Neuronal stem cell (in vitro differentiated cells): Measurements from ENCODE around the gene KIF26A.

ENCODE experiments used
- DNase-seq: peaks from one replicate; pipeline ENCODE4 v3.0.0-alpha.2; 2013; ENCODE audit warnings: low spot score
- H2AFZ ChIP-seq: one replicate; pipeline ENCODE4 v1.6.1; 2013; ENCODE audit warnings: mild to moderate bottlenecking, low read length, inconsistent platforms
- H2AK5ac ChIP-seq: 2 replicates; pipeline ENCODE4 v1.6.1; 2013; ENCODE audit warnings: low read depth, mild to moderate bottlenecking, inconsistent platforms, low read length, moderate library complexity, mixed read lengths
- H2BK120ac ChIP-seq: 2 replicates; pipeline ENCODE4 v1.6.1; 2013; ENCODE audit warnings: low read depth, mild to moderate bottlenecking, inconsistent platforms, low read length, moderate library complexity, mixed read lengths
- H2BK12ac ChIP-seq: one replicate; pipeline ENCODE4 v1.6.1; 2013; ENCODE audit warnings: low read length, inconsistent platforms
- H2BK15ac ChIP-seq: 2 replicates; pipeline ENCODE4 v1.6.1; 2013; ENCODE audit warnings: mild to moderate bottlenecking, low read length, inconsistent platforms, mixed read lengths
- H2BK5ac ChIP-seq: one replicate; pipeline ENCODE4 v1.6.1; 2013; ENCODE audit warnings: inconsistent platforms, mild to moderate bottlenecking, low read length, moderate library complexity
- H3K14ac ChIP-seq: one replicate; pipeline ENCODE4 v1.6.1; 2013; ENCODE audit warnings: low read length, inconsistent platforms
- H3K18ac ChIP-seq: 2 replicates; pipeline ENCODE4 v1.6.1; 2013; ENCODE audit warnings: low read length, inconsistent platforms
- H3K23ac ChIP-seq: 2 replicates; pipeline ENCODE4 v1.6.1; 2013; ENCODE audit warnings: low read depth, mild to moderate bottlenecking, mixed read lengths, low read length, inconsistent platforms; ENCODE audit not compliant: poor library complexity
- H3K27ac ChIP-seq: replicated peaks from 3 replicates; pipeline ENCODE4 v1.5.1; 2013; ENCODE audit warnings: low read length, inconsistent platforms
- H3K27me3 ChIP-seq, 3 experiments: 2 replicates each; pipeline ENCODE4 v1.6.1; 2013; ENCODE audit warnings: low read length in 3 of 3, mild to moderate bottlenecking in 2 of 3, inconsistent platforms in 1 of 3, low read depth in 1 of 3, mixed read lengths in 1 of 3, moderate library complexity in 1 of 3; ENCODE audit not compliant: control insufficient read depth in 3 of 3, insufficient read depth in 3 of 3
- H3K36me3 ChIP-seq, 2 donors: replicated peaks in 1 of 2; 2 replicates each; pipeline ENCODE4 v1.6.1; 2013; ENCODE audit warnings: low read length in 2 of 2; ENCODE audit not compliant: control insufficient read depth in 2 of 2, insufficient read depth in 2 of 2
- H3K4ac ChIP-seq: 2 replicates; pipeline ENCODE4 v1.6.1; 2013; ENCODE audit warnings: inconsistent platforms, mild to moderate bottlenecking, low read length, moderate library complexity
- H3K4me1 ChIP-seq, 2 donors: 1 replicate in 1 of 2; 2 replicates in 1 of 2; pipeline ENCODE4 v1.6.1; 2013; ENCODE audit warnings: low read length in 2 of 2, low read depth in 1 of 2; ENCODE audit not compliant: control insufficient read depth in 2 of 2, insufficient read depth in 1 of 2
- H3K4me2 ChIP-seq: one replicate; pipeline ENCODE4 v1.6.1; 2013; ENCODE audit warnings: mild to moderate bottlenecking, low read length, inconsistent platforms; ENCODE audit not compliant: insufficient read depth, poor library complexity, severe bottlenecking
- H3K4me3 ChIP-seq, 2 donors: 2 replicates each; pipeline ENCODE4 v1.5.1; 2013; ENCODE audit warnings: low read length in 2 of 2, mild to moderate bottlenecking in 2 of 2, inconsistent platforms in 1 of 2, moderate library complexity in 1 of 2
- H3K79me1 ChIP-seq: one replicate; pipeline ENCODE4 v1.6.1; 2013; ENCODE audit warnings: low read depth, mild to moderate bottlenecking, inconsistent platforms, low read length, moderate library complexity
- H3K9ac ChIP-seq: one replicate; pipeline ENCODE4 v1.6.1; 2013; ENCODE audit warnings: mild to moderate bottlenecking, low read depth, low read length, inconsistent platforms; ENCODE audit not compliant: poor library complexity
- H3K9me3 ChIP-seq, 2 donors: replicated peaks in 1 of 2; 2 replicates each; pipeline versions ENCODE3 to v1.6.1; 2013; ENCODE audit warnings: low read length in 2 of 2, mild to moderate bottlenecking in 2 of 2, inconsistent platforms in 1 of 2, low read depth in 1 of 2, mixed read lengths in 1 of 2, moderate library complexity in 1 of 2; ENCODE audit not compliant: control insufficient read depth in 2 of 2, insufficient read depth in 1 of 2
- H4K8ac ChIP-seq: one replicate; pipeline ENCODE4 v1.6.1; 2013; ENCODE audit warnings: low read depth, mild to moderate bottlenecking, inconsistent platforms, low read length, moderate library complexity
- H4K91ac ChIP-seq: one replicate; pipeline ENCODE4 v1.6.1; 2013; ENCODE audit warnings: low read length, low read depth, mild to moderate bottlenecking, inconsistent platforms; ENCODE audit not compliant: poor library complexity
- WGBS, 2 donors: extraction: QIAGEN DNeasy Blood & Tissue Kit; methylation state at CpG; one replicate each; pipeline ENCODE4 v1.1.7; 2013; ENCODE audit warnings: missing lambda C conversion rate in 2 of 2, mixed read lengths in 1 of 2; ENCODE audit not compliant: insufficient read length in 2 of 2, insufficient replicate concordance in 1 of 2; ENCODE audit errors: extremely low coverage in 2 of 2; 5-methylcytosine and 5-hydroxymethylcytosine counted together

The KIF26A gene

GRCh38 chr14:104215706-104216334, 77.4 kb downstream of the KIF26A start:
- Histone ChIP-seq H4K91ac (no peak overlapping the region), H2BK5ac (no peak overlapping the region), H3K23ac (no peak overlapping the region), H2BK120ac (no peak overlapping the region), H2BK12ac (no peak overlapping the region), H3K4me2 (no peak overlapping the region), H3K4ac (no peak overlapping the region), H3K4me1 (peaks cover 5 to 8% of the 10 kb centered on the region in 2 donors), H2AK5ac (no peak overlapping the region), H3K4me3 (no peak overlapping the region), H4K8ac (no peak overlapping the region), H3K36me3 (no peaks in the 10 kb centered on the region), H2BK15ac (peak overlapping the region; percentile 27), H3K9me3 (no peaks in the 10 kb centered on the region), H3K9ac (no peak overlapping the region), H3K27me3 (peaks cover 0 to 48% (median 0%) of the 10 kb centered on the region in 3 experiments), H2AFZ (no peak overlapping the region), H3K14ac (peak overlapping the region; percentile 75), H3K18ac (peak overlapping the region; percentile 39), H3K27ac (no peak overlapping the region), H3K79me1 (no peaks in the 10 kb centered on the region)
- no peak for DNase-seq
- WGBS, 2 donors = 100% methylated on average over 1 of the region's 21 CpGs; no CpG with 5 or more reads in 1 of the 2 donors

GRCh38 chr14:104216457-104216856, 78.1 kb downstream of the KIF26A start:
- Histone ChIP-seq H3K9ac (no peak overlapping the region), H3K27me3 (peaks cover 0 to 54% (median 0%) of the 10 kb centered on the region in 3 experiments), H3K27ac (no peak overlapping the region), H3K9me3 (no peaks in the 10 kb centered on the region), H4K8ac (no peak overlapping the region), H3K4me3 (no peak overlapping the region), H3K23ac (no peak overlapping the region), H3K36me3 (no peaks in the 10 kb centered on the region), H3K14ac (no peak overlapping the region), H3K4me2 (no peak overlapping the region), H2AK5ac (no peak overlapping the region), H3K79me1 (no peaks in the 10 kb centered on the region), H2AFZ (no peak overlapping the region), H4K91ac (no peak overlapping the region), H3K18ac (no peak overlapping the region), H2BK5ac (no peak overlapping the region), H2BK120ac (no peak overlapping the region), H3K4me1 (peaks cover 5 to 8% of the 10 kb centered on the region in 2 donors), H2BK15ac (no peak overlapping the region), H2BK12ac (no peak overlapping the region), H3K4ac (no peak overlapping the region)
- no peak for DNase-seq
- WGBS, 2 donors = no CpG with 5 or more reads among the region's 14 CpGs

- Histone ChIP-seq H3K4ac (no peak overlapping the region), H2BK5ac (no peak overlapping the region), H3K23ac (no peak overlapping the region), H3K36me3 (no peaks in the 10 kb centered on the region), H2AK5ac (peak overlapping the region; percentile 2), H3K14ac (peak overlapping the region; percentile 75), H3K4me1 (peaks cover 5 to 8% of the 10 kb centered on the region in 2 donors), H3K27me3 (peaks cover 0 to 50% (median 0%) of the 10 kb centered on the region in 3 experiments), H3K9me3 (no peaks in the 10 kb centered on the region), H3K4me3 (no peak overlapping the region), H3K18ac (peak overlapping the region; percentile 76), H3K79me1 (no peaks in the 10 kb centered on the region), H2AFZ (no peak overlapping the region), H3K27ac (no peak overlapping the region), H2BK15ac (no peak overlapping the region), H4K8ac (no peak overlapping the region), H2BK12ac (no peak overlapping the region), H3K9ac (no peak overlapping the region), H4K91ac (no peak overlapping the region), H3K4me2 (no peak overlapping the region), H2BK120ac (no peak overlapping the region)
- no peak for DNase-seq
- no CpG with 5 or more reads among the region's 21 CpGs for WGBS, 2 donors
Observed at GRCh38 chr14:104217486-104218360, 79.3 kb downstream of the KIF26A start.
